Measurements from ENCODE around the gene APOF. TPM values are rescaled to one million over a fixed set of nuclear protein-coding genes. Genes with fewer than 3 reads are reported as not detected.

Gene APOF
- total and polyA plus RNA-seq, 2 of the 8 experiments (the other 6 are each of a cell fraction or from before 2014, with no cell fraction given), result not detected

- no peaks in the 10 kb centered on the region for H3K23me2 ChIP-seq (ENCODE audit: low read depth, low read length)
- H2BK5ac ChIP-seq (ENCODE audit: low read depth, low read length), result no peak overlapping the region
- no peaks in the 10 kb centered on the region for H3K79me2 ChIP-seq (ENCODE audit: control insufficient read depth in 1 of 2, insufficient read depth in 2 of 2, low read length in 2 of 2)
- no peak for FAIRE-seq
- H4K91ac ChIP-seq (replicated peaks; ENCODE audit: insufficient read length, low read length), result no peak overlapping the region
- ChIA-PET POLR2A (ENCODE audit: partially characterized antibody) (interaction anchor here (1.0 to 1.2 kb wide), 2 partner anchors 8 to 60 kb away, joined by 3 read pairs; no protein-coding TSS in a partner anchor), CTCF (ENCODE audit: partially characterized antibody) (interaction anchor here (1.1 to 1.4 kb wide), 2 partner anchors 32 to 55 kb away, joined by 3 to 5 read pairs; no protein-coding TSS in a partner anchor)
- no peak overlapping the region for H3K56ac ChIP-seq (replicated peaks; ENCODE audit: insufficient read length, low read depth, low read length)
- no peak overlapping the region for H2AFZ ChIP-seq (ENCODE audit: low read length)
- H2BK20ac ChIP-seq (ENCODE audit: low read length), result no peak overlapping the region
- no peak for DNase-seq (ENCODE audit: low read depth in 1 of 2, low spot score in 2 of 2)
- H3K4me1 ChIP-seq (replicated peaks in 1 of 4; ENCODE audit: control insufficient read depth in 3 of 4, insufficient read depth in 4 of 4, low read length in 3 of 4), result no peaks in the 10 kb centered on the region
- no peak overlapping the region for H2BK120ac ChIP-seq (replicated peaks; ENCODE audit: low read depth, low read length)
- H4K5ac ChIP-seq (ENCODE audit: insufficient read length, low read depth, low read length), result no peak overlapping the region
- H4K20me1 ChIP-seq (replicated peaks in 1 of 2; ENCODE audit: control insufficient read depth in 1 of 2, insufficient read depth in 2 of 2, low read length in 2 of 2), result peaks cover 0 to 6% of the 10 kb centered on the region in 2 experiments
- 86% methylated on average over 5 of the region's 5 CpGs; no CpG with 5 or more reads in 1 of the 2 experiments for WGBS, 2 experiments (ENCODE audit: extremely low coverage in 1 of 2, insufficient coverage in 1 of 2, insufficient read length in 1 of 2, insufficient replicate concordance in 2 of 2, low coverage in 1 of 2, low lambda C conversion rate in 2 of 2, missing lambda C conversion rate in 1 of 2)
- H3K9ac ChIP-seq (replicated peaks in 1 of 4; ENCODE audit: extremely low read depth in 1 of 4, low read depth in 3 of 4, low read length in 3 of 4), result no peak overlapping the region
- no peak overlapping the region for H2AK5ac ChIP-seq (ENCODE audit: low read depth, low read length)
- no peak overlapping the region for H3K27ac ChIP-seq (ENCODE audit: low read depth, low read length)
- no peak overlapping the region for H3K23ac ChIP-seq (ENCODE audit: insufficient read length)
- peaks cover 0 to 4% (median 0%) of the 10 kb centered on the region in 4 experiments; a peak in 1 of 8 replicates for H3K36me3 ChIP-seq (ENCODE audit: control insufficient read depth in 2 of 4, insufficient read depth in 4 of 4, low read length in 3 of 4)
- no peaks in the 10 kb centered on the region for H3K9me3 ChIP-seq (ENCODE audit: insufficient read depth in 2 of 2, low read depth in 1 of 2, low read length in 1 of 2)
- H3K79me1 ChIP-seq (ENCODE audit: low read depth, low read length), result no peaks in the 10 kb centered on the region
- no peak overlapping the region for H2BK15ac ChIP-seq (ENCODE audit: low read length)
- H3K4ac ChIP-seq (replicated peaks; ENCODE audit: insufficient read length, low read depth, low read length), result no peak overlapping the region
- no peak overlapping the region for H3K4me3 ChIP-seq (ENCODE audit: extremely low read depth in 1 of 4, insufficient read depth in 2 of 4, low read depth in 3 of 4, low read length in 4 of 4)
- no peak overlapping the region for H2BK12ac ChIP-seq (ENCODE audit: low read depth, low read length)
- H3K18ac ChIP-seq (ENCODE audit: extremely low read depth, low read length), result no peak overlapping the region
- no peak overlapping the region for H4K8ac ChIP-seq (ENCODE audit: extremely low read depth, insufficient read depth, low read length)
- no peaks in the 10 kb centered on the region for H3K27me3 ChIP-seq (replicated peaks in 1 of 4; ENCODE audit: control insufficient read depth in 3 of 4, extremely low read depth in 1 of 4, insufficient read depth in 3 of 4, low read length in 3 of 4)
- H3K4me2 ChIP-seq (ENCODE audit: insufficient read depth in 1 of 2, low read depth in 2 of 2, low read length in 2 of 2), result no peak overlapping the region
- H3K14ac ChIP-seq (ENCODE audit: insufficient read length), result no peak overlapping the region
- no peak for TF ChIP-seq TCF12 (IDR thresholded peaks at IDR 0.05; ENCODE audit: low read depth, low read length)
- TF ChIP-seq ASH2L (IDR thresholded peaks at IDR 0.05; ENCODE audit: low read length), result no peak
- no peak for TF ChIP-seq KDM4A (IDR thresholded peaks at IDR 0.05; ENCODE audit: low read depth, low read length, severe bottlenecking)
- no peak for TF ChIP-seq RBBP5 (IDR thresholded peaks at IDR 0.05; ENCODE audit: borderline replicate concordance, low read depth, low read length)
- TF ChIP-seq TBP (IDR thresholded peaks at IDR 0.05; ENCODE audit: low read depth, low read length), result no peak
- TF ChIP-seq ATF2 (IDR thresholded peaks at IDR 0.05; ENCODE audit: low read length), result no peak
- no peak for TF ChIP-seq FOSL1 (IDR thresholded peaks at IDR 0.05; ENCODE audit: insufficient read depth, low read depth, low read length)
- TF ChIP-seq NRF1 (IDR thresholded peaks at IDR 0.05; ENCODE audit: low read depth, low read length), result no peak
- no peak for TF ChIP-seq MAFK (IDR thresholded peaks at IDR 0.05; ENCODE audit: low read depth, low read length)
- TF ChIP-seq YY1 (IDR thresholded peaks at IDR 0.05; ENCODE audit: low read depth, low read length), result no peak
- TF ChIP-seq HDAC2 (IDR thresholded peaks at IDR 0.05; ENCODE audit: borderline replicate concordance in 1 of 2, low read depth in 2 of 2, low read length in 2 of 2), result no peak
- TF ChIP-seq CEBPB (IDR thresholded peaks at IDR 0.05; ENCODE audit: low read depth, low read length), result no peak
Observed at GRCh38 chr12:56408799-56409417, 46.3 kb upstream of the APOF start.
